ENCODE measurements around the gene UBE2Q1. TPM values are rescaled to one million over a fixed set of nuclear protein-coding genes. Genes with fewer than 3 reads are reported as not detected.
A peak's percentile ranks its signal among the peaks of the same experiment; 100 is the strongest.

UBE2Q1 gene
- total RNA-seq, 1 experiment from 2014 or later: 62.7 TPM

DNA sequence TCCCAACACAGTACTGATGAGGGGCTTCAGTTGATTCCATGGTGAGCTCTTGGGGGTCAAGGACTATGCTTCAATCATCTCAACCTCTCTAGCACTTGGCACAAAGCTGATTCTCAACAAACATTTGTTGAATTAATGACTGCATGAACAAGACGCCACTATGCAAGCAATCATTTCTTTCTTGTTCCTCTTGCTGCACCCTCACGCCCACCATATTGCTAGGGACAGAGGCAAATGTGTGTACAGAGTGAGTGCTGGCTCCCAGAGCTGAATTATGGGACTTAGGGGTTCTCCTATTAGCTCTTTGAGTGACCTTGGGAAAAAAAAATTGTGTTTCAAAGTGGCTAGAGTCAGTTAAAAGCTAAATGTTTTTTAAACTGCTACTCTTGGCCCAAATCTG, 47.1 kb upstream of the UBE2Q1 start (continued):
- TF ChIP-seq, protein P1, sequence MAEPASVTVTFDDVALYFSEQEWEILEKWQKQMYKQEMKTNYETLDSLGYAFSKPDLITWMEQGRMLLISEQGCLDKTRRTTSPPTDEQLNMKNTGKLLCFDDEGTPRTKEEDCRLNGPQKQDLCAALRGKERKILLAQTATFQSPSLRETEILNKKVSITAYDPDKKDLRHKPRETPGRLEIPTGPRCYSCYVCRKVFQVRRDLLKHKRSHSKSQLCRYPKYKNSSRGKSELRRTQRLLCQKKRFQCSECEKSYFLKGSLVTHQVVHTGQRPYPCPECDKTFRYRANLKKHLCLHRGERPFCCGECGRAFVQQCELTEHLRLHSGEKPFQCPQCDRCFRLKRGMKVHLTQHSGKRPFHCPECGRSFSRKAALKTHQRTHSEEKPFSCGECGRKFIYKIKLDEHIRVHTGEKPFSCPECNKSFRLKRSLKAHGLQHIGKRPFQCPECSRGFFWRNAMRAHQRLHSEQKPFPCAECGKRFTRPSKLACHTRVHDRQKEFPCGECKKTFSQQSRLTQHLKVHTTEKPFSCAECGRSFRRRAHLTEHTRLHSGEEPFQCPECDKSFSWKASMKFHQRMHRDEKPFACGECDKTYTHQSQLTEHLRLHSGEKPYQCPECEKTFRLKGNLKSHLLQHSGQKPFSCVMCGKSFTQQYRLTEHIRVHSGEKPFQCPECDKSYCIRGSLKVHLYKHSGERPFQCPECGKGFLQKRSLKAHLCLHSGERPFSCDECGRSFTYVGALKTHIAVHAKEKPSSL (CRISPR knock-in tag; conservative IDR thresholded peaks at IDR 0.05): no peak
- TF ChIP-seq, protein P2, sequence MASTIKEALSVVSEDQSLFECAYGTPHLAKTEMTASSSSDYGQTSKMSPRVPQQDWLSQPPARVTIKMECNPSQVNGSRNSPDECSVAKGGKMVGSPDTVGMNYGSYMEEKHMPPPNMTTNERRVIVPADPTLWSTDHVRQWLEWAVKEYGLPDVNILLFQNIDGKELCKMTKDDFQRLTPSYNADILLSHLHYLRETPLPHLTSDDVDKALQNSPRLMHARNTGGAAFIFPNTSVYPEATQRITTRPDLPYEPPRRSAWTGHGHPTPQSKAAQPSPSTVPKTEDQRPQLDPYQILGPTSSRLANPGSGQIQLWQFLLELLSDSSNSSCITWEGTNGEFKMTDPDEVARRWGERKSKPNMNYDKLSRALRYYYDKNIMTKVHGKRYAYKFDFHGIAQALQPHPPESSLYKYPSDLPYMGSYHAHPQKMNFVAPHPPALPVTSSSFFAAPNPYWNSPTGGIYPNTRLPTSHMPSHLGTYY (CRISPR knock-in tag; IDR thresholded peaks at IDR 0.05): no peak

DNA sequence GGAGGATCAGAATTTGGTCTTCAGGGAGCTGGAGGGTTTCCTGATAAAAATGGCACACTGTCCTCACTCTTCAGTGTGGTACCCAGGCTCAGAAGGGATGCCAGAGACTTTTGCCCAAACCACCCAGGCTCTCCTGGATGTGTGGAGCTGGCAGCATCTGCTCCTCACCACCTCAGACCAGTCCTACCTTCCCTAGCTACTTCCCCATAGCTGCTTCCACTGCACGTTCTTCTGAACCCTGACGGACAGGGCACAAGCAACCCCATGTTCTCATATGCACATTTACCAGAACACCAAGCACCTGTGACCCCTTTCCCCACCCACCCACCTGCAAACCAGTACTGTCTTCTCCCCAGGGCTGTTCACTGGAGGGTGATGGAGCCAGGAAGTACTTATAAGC, 44.9 kb upstream of the UBE2Q1 start:
- Mint-ChIP-seq H3K27ac (peak overlapping the region; percentile 38; the same call in 1 of the 2 replicates), H3K4me1 (peaks cover 39% of the 10 kb centered on the region), H3K36me3 (peaks cover 32% of the 10 kb centered on the region), H3K4me3 (no peak overlapping the region), H3K9me3 (no peaks in the 10 kb centered on the region), H3K27me3 (ENCODE audit: low read depth) (no peaks in the 10 kb centered on the region; the same call in 1 of the 2 replicates)
- ATAC-seq: no peak
- no peak for DNase-seq (ENCODE audit: low spot score)
- TF ChIP-seq SP1 (CRISPR knock-in tag; conservative IDR thresholded peaks at IDR 0.05) (no peak), SMAD3 (CRISPR knock-in tag; IDR thresholded peaks at IDR 0.05; ENCODE audit: borderline replicate concordance) (no peak), FOXK1 (CRISPR knock-in tag; IDR thresholded peaks at IDR 0.05) (no peak), NFYB (CRISPR knock-in tag; conservative IDR thresholded peaks at IDR 0.05; ENCODE audit: low read depth) (no peak), ZNF138 (CRISPR knock-in tag; conservative IDR thresholded peaks at IDR 0.05) (no peak), ZNF121 (CRISPR knock-in tag; IDR thresholded peaks at IDR 0.05) (no peak), OVOL2 (CRISPR knock-in tag; IDR thresholded peaks at IDR 0.05; ENCODE audit: borderline replicate concordance) (no peak), NFE2L1 (CRISPR knock-in tag; IDR thresholded peaks at IDR 0.05) (no peak), ATF1 (CRISPR knock-in tag; IDR thresholded peaks at IDR 0.05) (no peak), MYBL2 (CRISPR knock-in tag; IDR thresholded peaks at IDR 0.05) (no peak)
- TF ChIP-seq, protein P2 (CRISPR knock-in tag; IDR thresholded peaks at IDR 0.05): no peak
- TF ChIP-seq, protein P3, sequence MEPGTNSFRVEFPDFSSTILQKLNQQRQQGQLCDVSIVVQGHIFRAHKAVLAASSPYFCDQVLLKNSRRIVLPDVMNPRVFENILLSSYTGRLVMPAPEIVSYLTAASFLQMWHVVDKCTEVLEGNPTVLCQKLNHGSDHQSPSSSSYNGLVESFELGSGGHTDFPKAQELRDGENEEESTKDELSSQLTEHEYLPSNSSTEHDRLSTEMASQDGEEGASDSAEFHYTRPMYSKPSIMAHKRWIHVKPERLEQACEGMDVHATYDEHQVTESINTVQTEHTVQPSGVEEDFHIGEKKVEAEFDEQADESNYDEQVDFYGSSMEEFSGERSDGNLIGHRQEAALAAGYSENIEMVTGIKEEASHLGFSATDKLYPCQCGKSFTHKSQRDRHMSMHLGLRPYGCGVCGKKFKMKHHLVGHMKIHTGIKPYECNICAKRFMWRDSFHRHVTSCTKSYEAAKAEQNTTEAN (CRISPR knock-in tag; IDR thresholded peaks at IDR 0.05): no peak
- TF ChIP-seq, protein P4, sequence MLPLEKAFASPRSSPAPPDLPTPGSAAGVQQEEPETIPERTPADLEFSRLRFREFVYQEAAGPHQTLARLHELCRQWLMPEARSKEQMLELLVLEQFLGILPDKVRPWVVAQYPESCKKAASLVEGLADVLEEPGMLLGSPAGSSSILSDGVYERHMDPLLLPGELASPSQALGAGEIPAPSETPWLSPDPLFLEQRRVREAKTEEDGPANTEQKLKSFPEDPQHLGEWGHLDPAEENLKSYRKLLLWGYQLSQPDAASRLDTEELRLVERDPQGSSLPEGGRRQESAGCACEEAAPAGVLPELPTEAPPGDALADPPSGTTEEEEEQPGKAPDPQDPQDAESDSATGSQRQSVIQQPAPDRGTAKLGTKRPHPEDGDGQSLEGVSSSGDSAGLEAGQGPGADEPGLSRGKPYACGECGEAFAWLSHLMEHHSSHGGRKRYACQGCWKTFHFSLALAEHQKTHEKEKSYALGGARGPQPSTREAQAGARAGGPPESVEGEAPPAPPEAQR (CRISPR knock-in tag; IDR thresholded peaks at IDR 0.05): no peak
- TF ChIP-seq, protein P5, sequence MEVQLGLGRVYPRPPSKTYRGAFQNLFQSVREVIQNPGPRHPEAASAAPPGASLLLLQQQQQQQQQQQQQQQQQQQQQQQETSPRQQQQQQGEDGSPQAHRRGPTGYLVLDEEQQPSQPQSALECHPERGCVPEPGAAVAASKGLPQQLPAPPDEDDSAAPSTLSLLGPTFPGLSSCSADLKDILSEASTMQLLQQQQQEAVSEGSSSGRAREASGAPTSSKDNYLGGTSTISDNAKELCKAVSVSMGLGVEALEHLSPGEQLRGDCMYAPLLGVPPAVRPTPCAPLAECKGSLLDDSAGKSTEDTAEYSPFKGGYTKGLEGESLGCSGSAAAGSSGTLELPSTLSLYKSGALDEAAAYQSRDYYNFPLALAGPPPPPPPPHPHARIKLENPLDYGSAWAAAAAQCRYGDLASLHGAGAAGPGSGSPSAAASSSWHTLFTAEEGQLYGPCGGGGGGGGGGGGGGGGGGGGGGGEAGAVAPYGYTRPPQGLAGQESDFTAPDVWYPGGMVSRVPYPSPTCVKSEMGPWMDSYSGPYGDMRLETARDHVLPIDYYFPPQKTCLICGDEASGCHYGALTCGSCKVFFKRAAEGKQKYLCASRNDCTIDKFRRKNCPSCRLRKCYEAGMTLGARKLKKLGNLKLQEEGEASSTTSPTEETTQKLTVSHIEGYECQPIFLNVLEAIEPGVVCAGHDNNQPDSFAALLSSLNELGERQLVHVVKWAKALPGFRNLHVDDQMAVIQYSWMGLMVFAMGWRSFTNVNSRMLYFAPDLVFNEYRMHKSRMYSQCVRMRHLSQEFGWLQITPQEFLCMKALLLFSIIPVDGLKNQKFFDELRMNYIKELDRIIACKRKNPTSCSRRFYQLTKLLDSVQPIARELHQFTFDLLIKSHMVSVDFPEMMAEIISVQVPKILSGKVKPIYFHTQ (CRISPR knock-in tag; IDR thresholded peaks at IDR 0.05): no peak
- TF ChIP-seq, protein P6, sequence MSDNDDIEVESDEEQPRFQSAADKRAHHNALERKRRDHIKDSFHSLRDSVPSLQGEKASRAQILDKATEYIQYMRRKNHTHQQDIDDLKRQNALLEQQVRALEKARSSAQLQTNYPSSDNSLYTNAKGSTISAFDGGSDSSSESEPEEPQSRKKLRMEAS (CRISPR knock-in tag; IDR thresholded peaks at IDR 0.05): no peak
- TF ChIP-seq, protein P7, sequence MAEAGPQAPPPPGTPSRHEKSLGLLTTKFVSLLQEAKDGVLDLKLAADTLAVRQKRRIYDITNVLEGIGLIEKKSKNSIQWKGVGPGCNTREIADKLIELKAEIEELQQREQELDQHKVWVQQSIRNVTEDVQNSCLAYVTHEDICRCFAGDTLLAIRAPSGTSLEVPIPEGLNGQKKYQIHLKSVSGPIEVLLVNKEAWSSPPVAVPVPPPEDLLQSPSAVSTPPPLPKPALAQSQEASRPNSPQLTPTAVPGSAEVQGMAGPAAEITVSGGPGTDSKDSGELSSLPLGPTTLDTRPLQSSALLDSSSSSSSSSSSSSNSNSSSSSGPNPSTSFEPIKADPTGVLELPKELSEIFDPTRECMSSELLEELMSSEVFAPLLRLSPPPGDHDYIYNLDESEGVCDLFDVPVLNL (CRISPR knock-in tag; IDR thresholded peaks at IDR 0.05; ENCODE audit: borderline replicate concordance, low read depth): no peak
- TF ChIP-seq, protein P8, sequence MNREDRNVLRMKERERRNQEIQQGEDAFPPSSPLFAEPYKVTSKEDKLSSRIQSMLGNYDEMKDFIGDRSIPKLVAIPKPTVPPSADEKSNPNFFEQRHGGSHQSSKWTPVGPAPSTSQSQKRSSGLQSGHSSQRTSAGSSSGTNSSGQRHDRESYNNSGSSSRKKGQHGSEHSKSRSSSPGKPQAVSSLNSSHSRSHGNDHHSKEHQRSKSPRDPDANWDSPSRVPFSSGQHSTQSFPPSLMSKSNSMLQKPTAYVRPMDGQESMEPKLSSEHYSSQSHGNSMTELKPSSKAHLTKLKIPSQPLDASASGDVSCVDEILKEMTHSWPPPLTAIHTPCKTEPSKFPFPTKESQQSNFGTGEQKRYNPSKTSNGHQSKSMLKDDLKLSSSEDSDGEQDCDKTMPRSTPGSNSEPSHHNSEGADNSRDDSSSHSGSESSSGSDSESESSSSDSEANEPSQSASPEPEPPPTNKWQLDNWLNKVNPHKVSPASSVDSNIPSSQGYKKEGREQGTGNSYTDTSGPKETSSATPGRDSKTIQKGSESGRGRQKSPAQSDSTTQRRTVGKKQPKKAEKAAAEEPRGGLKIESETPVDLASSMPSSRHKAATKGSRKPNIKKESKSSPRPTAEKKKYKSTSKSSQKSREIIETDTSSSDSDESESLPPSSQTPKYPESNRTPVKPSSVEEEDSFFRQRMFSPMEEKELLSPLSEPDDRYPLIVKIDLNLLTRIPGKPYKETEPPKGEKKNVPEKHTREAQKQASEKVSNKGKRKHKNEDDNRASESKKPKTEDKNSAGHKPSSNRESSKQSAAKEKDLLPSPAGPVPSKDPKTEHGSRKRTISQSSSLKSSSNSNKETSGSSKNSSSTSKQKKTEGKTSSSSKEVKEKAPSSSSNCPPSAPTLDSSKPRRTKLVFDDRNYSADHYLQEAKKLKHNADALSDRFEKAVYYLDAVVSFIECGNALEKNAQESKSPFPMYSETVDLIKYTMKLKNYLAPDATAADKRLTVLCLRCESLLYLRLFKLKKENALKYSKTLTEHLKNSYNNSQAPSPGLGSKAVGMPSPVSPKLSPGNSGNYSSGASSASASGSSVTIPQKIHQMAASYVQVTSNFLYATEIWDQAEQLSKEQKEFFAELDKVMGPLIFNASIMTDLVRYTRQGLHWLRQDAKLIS (CRISPR knock-in tag; IDR thresholded peaks at IDR 0.05; ENCODE audit: borderline replicate concordance): no peak
- TF ChIP-seq, protein P9, sequence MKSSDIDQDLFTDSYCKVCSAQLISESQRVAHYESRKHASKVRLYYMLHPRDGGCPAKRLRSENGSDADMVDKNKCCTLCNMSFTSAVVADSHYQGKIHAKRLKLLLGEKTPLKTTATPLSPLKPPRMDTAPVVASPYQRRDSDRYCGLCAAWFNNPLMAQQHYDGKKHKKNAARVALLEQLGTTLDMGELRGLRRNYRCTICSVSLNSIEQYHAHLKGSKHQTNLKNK (CRISPR knock-in tag; IDR thresholded peaks at IDR 0.05): no peak
- POLR2A ChIA-PET: no interaction called here
- CTCF ChIA-PET: interaction anchor here (1.4 to 1.5 kb wide), 2 partner anchors 57 to 139 kb away, joined by 3 read pairs; no protein-coding TSS in a partner anchor

All from WTC11 (cell line).